HG03196 (cell line): ENCODE data around the gene PAXX.

Source experiments
- ATAC-seq: cut with Tn5 transposase; IDR thresholded peaks from one replicate; pipeline ENCODE4 v1.9.1; 2021; ENCODE audit not compliant: unreplicated experiment

PAXX gene

GRCh38 chr9:136991993-136992818 lies at the start of gene PAXX:
Gene PAXX, plus strand, starts transcription at chr9:136992422. Its CDS starts 22 bp downstream, at chr9:136992444.
- peak; percentile 67 for ATAC-seq

GRCh38 chr9:136942881-136943230 lies 49.4 kb upstream of the PAXX start:
- no peak for ATAC-seq

- peak; percentile 8 for ATAC-seq
Measured at GRCh38 chr9:136943291-136944211, 48.7 kb upstream of the PAXX start.

- ATAC-seq, result peak; percentile 27
Measured at GRCh38 chr9:136944212-136944518, 48.1 kb upstream of the PAXX start.

GRCh38 chr9:136944519-136945332 lies 47.5 kb upstream of the PAXX start, which contains the start of the genes C8G and FBXW5:
Gene C8G, plus strand, starts transcription at chr9:136945243. Its CDS starts 78 bp downstream, at chr9:136945321.
Gene FBXW5, minus strand, starts transcription at chr9:136944738. Its CDS starts 655 bp downstream, at chr9:136944083.
- peak; percentile 65 for ATAC-seq

GRCh38 chr9:136945333-136946227 lies 46.6 kb upstream of the PAXX start:
- ATAC-seq, result no peak

GRCh38 chr9:136946228-136947027 lies 45.8 kb upstream of the PAXX start:
- no peak for ATAC-seq

GRCh38 chr9:136947028-136947891 lies 45.0 kb upstream of the PAXX start:
- ATAC-seq, result no peak

- ATAC-seq, result no peak
Measured at GRCh38 chr9:136947955-136948510, 44.2 kb upstream of the PAXX start.

- ATAC-seq, result no peak
Measured at GRCh38 chr9:136949239-136949816, 42.9 kb upstream of the PAXX start.

GRCh38 chr9:136949817-136950655 lies 42.2 kb upstream of the PAXX start:
- ATAC-seq, result peak; percentile 77

GRCh38 chr9:136950656-136951276 lies 41.5 kb upstream of the PAXX start:
- no peak for ATAC-seq

GRCh38 chr9:136951541-136952320 lies 40.5 kb upstream of the PAXX start, which contains the start of gene LCN12:
Gene LCN12, plus strand, starts transcription at chr9:136952273. Its CDS starts 55 bp downstream, at chr9:136952328.
- ATAC-seq, result no peak

- ATAC-seq, result no peak
Measured at GRCh38 chr9:136952321-136952850, 39.8 kb upstream of the PAXX start.
